Measurements from ENCODE around the gene SYNE2.

The SYNE2 gene

GRCh38 chr14:64232095-64232838, 379.5 kb downstream of the SYNE2 start:
- no peak for DNase-seq

GRCh38 chr14:64232944-64233343, 380.1 kb downstream of the SYNE2 start:
- no peak for DNase-seq

GRCh38 chr14:64233531-64234190, 380.9 kb downstream of the SYNE2 start:
- no peak for DNase-seq

GRCh38 chr14:64234877-64235651, 382.3 kb downstream of the SYNE2 start:
- no peak for DNase-seq

GRCh38 chr14:64235652-64236640, 383.1 kb downstream of the SYNE2 start:
- no peak for DNase-seq

GRCh38 chr14:64238049-64238448, 385.2 kb downstream of the SYNE2 start:
- DNase-seq = no peak

- no peak for DNase-seq
Observed at GRCh38 chr14:64238631-64239030, 385.8 kb downstream of the SYNE2 start.

GRCh38 chr14:64244279-64244678, 391.5 kb downstream of the SYNE2 start:
- DNase-seq = no peak

GRCh38 chr14:64245491-64245890, 392.7 kb downstream of the SYNE2 start:
- no peak for DNase-seq

GRCh38 chr14:64246688-64247087, 393.9 kb downstream of the SYNE2 start:
- DNase-seq = no peak

- DNase-seq = no peak
Observed at GRCh38 chr14:64247195-64247594, 394.4 kb downstream of the SYNE2 start.

GRCh38 chr14:64248689-64249088, 395.9 kb downstream of the SYNE2 start:
- no peak for DNase-seq

GRCh38 chr14:64249363-64249762, 396.6 kb downstream of the SYNE2 start:
- DNase-seq = no peak

- no peak for DNase-seq
Observed at GRCh38 chr14:64253672-64254071, 400.9 kb downstream of the SYNE2 start.

- DNase-seq = no peak
Observed at GRCh38 chr14:64255756-64256155, 403.0 kb downstream of the SYNE2 start.

- DNase-seq = no peak
Observed at GRCh38 chr14:64260418-64260817, 407.6 kb downstream of the SYNE2 start.

GRCh38 chr14:64265222-64265621, 412.4 kb downstream of the SYNE2 start:
- no peak for DNase-seq

- no peak for DNase-seq
Observed at GRCh38 chr14:64266239-64266638, 413.4 kb downstream of the SYNE2 start.

GRCh38 chr14:64272019-64272418, 419.2 kb downstream of the SYNE2 start:
- DNase-seq = no peak

Measured in effector CD8-positive, alpha-beta T cell (primary cell).